ENCODE measurements around the gene SPINDOC.
"Not testable (repeated sequence)": the region's sequence is repeated elsewhere in the genome, so short reads cannot be mapped to it uniquely, and the experiment has no call there.

Gene SPINDOC

DNA sequence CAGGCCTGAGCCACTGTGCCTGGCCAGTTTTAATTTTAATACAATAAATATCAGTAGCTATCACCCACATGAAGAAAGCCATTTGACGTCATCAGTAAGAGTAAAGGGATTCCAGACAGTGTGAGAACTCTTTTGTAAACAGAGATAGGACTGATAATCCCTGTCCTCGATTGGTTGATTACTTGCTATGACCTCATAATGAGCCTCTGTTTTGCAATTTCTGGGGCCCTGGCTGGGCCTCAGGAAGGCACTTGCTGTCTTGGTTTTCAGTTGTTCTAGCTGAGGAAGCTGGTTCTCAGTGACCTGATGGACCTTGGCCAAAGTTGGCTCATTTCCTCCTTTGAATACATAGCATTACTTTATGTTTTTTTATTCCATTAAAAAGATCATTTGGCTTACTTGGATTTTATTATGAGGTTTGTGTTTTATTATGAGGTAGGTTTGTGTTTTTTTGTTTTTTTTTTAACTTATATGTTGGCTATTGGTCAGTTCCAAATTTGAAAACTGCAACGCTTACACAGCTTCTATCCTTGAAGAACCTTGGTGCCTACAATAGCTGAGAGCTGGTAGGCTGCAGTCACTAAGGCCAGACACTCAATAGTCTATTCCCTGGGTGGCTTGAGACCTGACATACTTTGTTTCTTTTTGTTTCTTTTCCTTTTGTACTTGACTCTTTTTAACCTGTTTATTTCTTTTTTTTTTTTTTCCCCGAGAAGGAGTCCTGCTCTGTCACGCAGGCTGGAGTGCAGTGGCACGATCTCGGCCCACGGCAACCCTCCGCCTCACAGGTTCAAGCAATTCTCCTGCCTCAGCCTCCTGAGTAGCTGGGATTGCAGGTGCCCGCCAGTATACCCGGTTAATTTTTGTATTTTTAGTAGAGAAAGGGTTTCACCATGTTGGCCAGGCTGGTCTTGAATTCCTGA is 45.6 kb downstream of the SPINDOC start:
- no peak for DNase-seq

DNA sequence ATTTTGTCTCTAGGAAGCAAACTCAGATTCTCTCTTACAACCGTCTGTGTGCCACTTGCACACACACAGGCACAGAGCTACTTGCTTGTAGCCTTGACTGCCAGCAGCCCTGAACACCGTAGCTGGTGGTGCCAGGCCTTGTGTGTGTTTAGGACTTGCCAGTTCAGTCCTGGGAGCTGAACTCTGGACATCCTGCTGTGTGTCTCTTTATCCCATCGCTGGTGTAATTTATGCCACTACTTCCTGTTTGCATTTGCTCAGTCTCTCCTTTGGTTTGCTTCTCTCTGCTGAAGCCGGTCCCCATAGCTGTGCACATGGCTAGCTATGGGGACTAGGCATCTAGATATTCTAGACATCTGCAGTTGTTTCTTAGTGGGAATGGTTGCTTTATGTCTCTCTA is 49.7 kb downstream of the SPINDOC start:
- peak; percentile 27 for DNase-seq

DNA sequence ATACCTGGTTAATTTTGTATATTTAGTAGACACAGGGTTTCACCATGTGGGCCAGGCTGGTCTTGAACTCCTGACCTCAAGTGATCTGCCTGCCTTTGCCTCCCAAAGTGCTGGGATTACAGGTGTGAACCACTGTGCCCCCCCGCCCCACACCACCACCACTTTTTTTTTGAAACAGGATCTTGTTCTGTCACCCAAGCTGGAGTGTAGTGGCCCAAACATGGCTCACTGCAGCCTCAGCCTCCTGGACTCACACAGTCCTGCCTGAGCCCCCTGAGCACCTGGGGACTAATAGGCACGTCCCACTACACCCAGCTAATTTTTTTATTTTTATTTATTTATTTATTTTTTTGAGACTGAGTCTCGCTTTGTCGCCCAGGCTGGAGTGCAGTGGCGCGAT is 50.4 kb downstream of the SPINDOC start:
- not testable (repeated sequence) for DNase-seq

DNA sequence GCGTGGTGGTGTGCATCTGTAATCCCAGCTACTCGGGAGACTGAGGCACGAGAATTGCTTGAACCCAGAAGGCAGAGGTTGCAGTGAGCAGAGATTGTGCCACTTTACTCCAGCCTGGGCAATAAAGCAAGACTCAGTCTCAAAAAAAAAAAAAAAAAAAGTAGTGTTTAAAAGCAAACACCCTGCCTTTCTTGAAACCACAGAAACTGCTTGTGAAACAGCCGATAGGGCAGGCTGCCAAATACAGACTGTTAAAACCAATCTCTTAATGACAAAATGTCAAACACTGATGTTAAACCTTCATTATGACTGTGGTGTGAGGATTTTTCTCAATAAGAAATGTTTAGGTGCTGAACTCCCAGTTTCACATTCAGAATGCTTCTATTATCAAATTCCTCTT is 53.0 kb downstream of the SPINDOC start:
- peak; percentile 24 for DNase-seq

DNA sequence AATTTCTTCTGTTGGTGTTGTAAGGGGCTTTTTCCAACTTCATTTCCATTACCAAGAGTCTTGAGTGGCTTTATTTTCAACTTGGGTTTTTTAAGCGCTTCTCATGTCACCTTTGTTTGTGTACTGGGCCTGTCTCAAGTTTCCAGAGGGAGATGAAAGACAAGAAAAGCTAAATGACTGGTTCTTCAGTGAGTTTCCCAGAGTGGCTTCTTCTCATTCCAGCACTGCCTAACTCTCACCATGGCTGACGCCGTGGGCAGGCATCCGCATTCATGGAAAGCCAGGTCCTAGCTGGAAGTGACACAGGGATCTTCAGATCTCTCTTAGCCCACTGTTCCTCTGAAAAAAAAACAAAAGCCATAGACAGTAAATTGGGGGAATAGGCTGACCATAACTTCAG is 54.3 kb downstream of the SPINDOC start:
- DNase-seq = no peak

DNA sequence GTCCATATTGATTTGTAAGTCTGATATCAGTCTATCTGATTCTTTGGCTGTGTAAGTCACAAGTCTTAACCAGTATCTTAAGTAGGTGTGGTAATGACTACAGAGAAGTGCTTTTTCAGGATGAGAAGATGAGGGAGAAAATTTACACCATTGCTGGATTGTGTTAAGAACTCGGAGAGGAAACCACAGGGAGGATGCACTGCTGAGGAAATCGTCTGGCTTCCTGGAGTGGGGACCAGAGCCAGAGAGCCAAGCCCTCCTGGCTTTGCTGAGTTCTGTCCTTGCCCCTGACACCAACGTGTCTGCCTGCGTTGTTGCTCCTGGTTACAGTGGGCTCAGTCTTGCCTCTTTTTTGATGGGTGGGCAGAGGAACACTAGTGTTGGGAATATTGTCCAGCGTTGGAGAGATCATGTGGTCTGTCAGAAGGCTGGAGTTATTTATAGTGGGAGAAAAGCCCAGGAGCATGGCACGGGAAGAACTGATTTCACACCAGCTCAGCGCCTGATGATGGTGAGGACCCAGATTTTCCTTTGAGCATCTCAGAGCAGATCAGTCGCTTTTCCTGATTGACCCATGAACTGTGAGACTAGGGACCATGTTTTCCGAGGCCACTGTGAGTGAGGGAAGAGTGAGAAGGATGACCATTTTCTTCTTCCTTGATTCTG is 55.3 kb downstream of the SPINDOC start:
- no peak for DNase-seq

DNA sequence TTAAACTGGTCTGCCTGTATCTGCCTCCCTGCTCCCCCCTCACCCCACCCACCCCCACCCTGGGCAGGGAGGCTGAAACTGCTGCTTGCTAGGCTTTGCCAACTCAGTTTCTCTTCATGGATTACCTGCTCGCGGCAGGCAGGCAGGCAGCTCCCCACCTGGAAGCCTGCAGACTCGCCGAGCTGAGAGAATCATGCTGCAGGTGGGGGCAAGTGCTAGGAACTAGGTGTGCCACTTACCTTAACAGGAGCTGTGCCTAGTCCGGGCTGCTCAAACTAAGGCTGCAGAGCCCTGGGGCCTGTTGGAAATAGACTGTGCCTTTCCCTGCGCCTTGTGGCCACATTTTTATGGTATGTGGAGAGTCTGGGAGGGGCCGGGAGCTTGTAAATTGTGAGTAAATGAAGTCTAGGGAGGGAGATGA is 55.9 kb downstream of the SPINDOC start:
- no peak for DNase-seq

DNA sequence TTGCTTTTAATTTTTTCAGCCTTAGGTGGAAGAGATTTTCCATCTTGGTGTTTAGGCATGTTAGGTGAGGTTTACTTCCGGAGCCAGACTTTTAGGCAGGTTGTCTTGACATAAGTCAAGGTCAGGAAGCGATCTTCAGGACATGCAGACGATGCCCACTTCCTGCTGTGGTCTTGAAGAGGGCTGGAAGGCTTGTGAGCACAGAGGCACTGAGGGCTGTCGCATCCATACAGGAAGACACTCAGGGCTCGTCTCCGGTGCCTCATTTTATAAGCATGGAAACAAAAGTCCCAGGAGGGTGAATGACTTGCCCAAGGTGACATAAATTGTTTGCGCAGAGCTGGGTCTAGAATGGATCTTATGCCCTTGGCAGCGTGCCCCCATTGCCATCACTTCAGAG is 56.4 kb downstream of the SPINDOC start:
- DNase-seq = no peak

DNA sequence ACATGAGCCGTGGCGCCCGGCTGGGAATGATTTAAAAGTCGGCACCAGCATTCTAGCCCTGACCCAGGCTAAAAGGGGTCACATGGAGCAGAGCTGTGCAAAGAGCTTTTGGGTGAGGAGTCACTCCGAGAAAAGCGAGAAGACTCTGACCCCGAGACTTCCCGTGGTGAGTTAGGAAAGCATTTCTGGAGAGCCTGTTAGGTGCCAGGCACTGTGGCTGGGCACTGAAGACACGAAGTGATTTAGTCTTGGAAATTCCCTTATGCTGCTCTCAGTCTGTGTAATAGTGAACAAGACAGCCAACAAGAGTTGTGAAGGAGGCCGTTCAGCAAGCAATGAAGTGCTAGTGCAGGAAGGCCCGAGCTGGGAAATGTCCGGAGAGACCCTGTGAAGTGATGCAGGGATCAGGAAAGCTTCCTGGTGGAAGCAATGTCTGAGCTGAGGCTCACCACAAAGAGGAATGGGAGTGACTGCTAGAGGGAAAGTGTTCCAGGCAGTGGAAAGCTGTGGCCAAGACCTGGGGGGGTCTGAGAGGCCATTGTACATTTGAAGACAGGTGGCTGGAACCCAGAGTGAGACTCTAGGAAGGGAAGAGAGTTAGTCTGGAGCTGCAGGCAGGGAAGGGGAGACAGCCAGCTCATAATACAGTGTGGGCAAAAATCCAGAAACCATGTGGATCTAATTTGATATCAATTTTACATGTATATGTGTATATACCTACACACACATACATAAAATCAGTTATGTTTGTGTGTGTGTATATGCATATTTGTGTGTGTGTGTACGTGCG is 57.3 kb downstream of the SPINDOC start:
- DNase-seq = no peak

DNA sequence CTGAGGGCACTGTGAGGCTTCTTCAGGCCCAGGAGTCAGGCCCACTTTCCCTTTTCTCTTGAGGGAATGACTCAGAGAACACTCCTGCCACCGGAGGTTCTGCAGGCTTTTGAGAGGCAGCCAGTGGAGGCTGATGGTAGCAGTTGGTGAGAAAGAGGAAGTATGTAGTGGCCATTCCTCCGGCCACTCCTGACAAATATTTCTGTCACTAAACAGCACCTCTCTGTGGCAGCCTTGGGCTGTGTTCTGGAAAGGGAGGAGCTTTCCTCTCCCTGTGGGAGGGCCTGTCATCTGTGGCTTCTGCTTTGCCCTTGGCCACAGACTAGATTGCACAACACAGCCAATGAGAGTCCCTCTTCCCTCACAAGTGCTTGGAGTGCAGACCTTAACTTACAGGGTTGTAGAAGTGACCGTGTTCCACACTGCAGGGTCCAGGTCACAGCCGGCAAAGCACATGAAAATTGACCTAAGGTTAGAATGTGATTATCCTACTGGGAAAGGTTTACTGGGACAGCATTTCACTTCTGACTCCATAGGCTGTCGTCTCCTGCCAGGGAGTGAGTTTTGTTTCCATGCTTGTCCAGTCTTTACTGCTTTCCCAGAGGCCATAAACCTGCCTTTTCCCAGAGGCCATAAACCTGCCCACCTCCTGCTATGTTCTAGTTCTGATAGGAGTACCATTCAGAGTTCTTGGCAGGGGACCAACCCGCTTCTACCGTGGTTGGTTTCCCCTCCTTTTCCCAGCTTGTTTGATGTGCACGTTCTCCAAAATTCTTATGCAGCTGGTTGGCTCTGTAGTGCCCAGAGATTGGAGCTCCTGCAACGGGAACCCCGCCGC is 58.9 kb downstream of the SPINDOC start:
- peak; percentile 50 for DNase-seq

DNA sequence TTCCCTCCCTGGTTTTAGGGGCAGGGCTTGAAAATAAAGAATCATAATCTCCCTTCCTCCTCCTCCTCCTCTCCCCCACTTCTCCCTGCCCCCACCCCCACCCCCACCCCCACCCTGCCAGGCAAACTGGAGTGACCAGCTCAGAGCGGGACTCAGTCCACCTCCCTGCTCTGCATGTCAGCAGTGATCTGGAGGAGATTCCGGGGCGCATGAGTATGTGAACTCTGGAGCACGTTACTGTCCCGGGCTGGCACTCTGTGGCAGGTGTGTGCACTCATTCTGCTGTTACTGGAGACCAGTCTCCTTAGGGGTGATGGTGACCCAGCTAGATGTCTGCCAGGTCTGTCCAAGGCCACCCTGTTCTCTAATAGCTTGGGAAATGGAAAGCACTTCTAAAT is 59.5 kb downstream of the SPINDOC start:
- no peak for DNase-seq

DNA sequence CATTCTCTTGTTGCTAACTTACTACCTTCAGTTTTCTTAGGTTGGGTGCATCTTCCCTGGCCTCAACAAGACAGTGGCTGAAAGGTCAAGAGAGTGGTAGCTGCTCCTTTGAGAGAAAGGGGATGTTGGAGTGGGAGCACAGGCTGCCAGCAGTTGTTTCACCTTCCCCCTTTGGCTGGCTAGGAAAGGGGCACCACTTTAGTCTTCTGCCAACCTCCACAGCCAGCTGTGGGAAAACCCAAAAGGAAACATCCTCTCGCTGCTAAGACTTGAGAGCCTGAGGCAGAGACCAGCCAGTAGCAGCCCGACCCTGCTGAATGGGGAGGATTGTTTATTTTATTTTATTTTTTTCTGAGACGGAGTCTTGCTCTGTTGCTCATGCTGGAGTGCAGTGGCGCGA is 60.1 kb downstream of the SPINDOC start:
- DNase-seq = no peak

DNA sequence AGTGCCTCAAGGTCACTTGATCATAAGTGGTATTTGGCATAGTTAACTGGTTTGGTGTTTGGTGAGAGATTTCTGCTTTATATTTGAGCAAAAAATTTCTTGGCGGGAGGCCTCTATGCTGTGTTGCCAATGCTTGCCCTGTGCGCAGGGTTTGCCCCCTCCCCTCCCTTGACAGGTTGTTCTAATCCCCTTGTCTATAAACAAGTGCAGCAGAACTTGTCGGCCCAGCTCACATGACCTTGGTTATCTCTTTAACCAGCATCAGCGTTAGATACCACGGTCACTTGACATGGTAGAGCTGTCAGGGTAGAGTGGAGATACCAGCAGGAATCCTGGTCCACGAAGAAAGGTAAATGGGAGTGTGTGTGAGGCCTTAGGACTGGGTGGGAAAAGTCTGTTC is 61.3 kb downstream of the SPINDOC start:
- no peak for DNase-seq

DNA sequence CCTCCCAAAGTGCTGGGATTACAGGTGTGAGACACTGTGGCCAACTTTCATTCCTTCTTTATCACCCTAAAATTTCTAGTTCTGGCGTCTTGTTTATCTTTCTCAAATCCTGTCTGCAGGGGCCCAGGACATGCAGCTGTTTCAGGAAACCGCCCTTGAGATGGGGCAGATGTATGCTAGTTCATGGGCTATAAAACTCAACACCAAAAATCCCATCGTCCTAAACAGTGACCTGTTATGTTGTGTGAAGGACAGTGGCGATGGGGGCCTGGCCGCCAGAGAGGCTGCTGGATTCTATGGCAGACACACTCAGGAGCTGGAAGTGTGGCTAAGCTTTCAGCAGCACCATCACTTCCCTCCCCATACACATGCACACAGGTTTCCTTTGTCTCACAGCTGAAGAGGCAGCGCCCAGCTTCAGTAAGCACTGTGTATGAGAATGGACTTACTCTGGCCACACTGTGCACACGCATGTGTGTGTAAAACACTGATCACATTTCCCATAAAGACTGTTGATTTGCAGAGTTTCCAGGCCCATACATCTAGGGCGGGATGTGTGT is 62.3 kb downstream of the SPINDOC start:
- no peak for DNase-seq

DNA sequence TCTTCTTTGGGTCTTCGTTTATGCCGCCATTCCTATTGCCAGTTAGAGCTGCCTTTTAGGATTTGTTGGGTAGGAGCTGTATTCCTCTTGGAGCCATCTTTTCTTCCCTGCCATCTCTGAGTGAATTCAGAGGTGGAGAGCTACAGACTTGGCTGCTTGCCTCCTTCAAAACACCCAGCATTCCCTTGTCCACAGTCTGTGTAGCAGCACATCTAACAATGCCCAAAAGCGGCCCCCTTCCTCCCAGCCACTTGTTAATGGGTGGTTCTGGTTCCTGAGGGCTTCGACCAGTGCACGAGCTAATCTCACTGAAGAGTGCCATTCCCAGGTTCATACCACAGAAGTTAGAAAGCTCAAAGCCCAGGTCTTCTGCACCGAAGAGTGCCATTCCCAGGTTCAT is 63.4 kb downstream of the SPINDOC start:
- DNase-seq = no peak

All from NCI-H1092 (cell line).